Esophagus (tissue), 2 donors: ENCODE measurements around the gene ADORA2B. TPM values are rescaled to one million over a fixed set of nuclear protein-coding genes. Genes with fewer than 3 reads are reported as not detected.

ENCODE experiments used
- H3K27ac ChIP-seq, 2 donors: one replicate each; pipeline ENCODE4 v1.5.1; 2013; ENCODE audit warnings: low read depth in 2 of 2, mild to moderate bottlenecking in 2 of 2, inconsistent platforms in 1 of 2, low read length in 1 of 2, moderate library complexity in 1 of 2
- H3K27me3 ChIP-seq, 2 donors: one replicate each; pipeline ENCODE4 v1.6.1; 2013; ENCODE audit warnings: low read length in 2 of 2, control low read depth in 1 of 2, mild to moderate bottlenecking in 1 of 2; ENCODE audit not compliant: insufficient read depth in 2 of 2, control insufficient read depth in 1 of 2
- H3K36me3 ChIP-seq, 2 donors: one replicate each; pipeline ENCODE4 v1.6.1; 2013; ENCODE audit warnings: low read length in 1 of 2; ENCODE audit not compliant: control insufficient read depth in 2 of 2, insufficient read depth in 2 of 2
- H3K4me1 ChIP-seq, 2 donors: one replicate each; pipeline ENCODE4 v1.6.1; 2013; ENCODE audit warnings: low read length in 1 of 2; ENCODE audit not compliant: control insufficient read depth in 2 of 2, insufficient read depth in 2 of 2
- H3K4me3 ChIP-seq, 2 donors: one replicate each; pipeline ENCODE4 v1.5.1; 2013; ENCODE audit warnings: low read length in 2 of 2, mild to moderate bottlenecking in 2 of 2, low read depth in 1 of 2, moderate library complexity in 1 of 2
- H3K9me3 ChIP-seq, 2 donors: one replicate each; pipeline ENCODE4 v1.6.1; 2013; ENCODE audit warnings: mild to moderate bottlenecking in 2 of 2, low read depth in 1 of 2, low read length in 1 of 2, moderate library complexity in 1 of 2; ENCODE audit not compliant: control insufficient read depth in 2 of 2, insufficient read depth in 1 of 2
- WGBS, 2 donors: extraction: QIAGEN DNeasy Blood & Tissue Kit; methylation state at CpG; one replicate each; pipeline ENCODE4 v1.1.7; 2013; 5-methylcytosine and 5-hydroxymethylcytosine counted together
- polyA plus RNA-seq, 2 donors: library from polyadenylated mRNA; stranded (reverse); fragments of 200-250 nt; gene quantifications; one replicate each; pipeline ENCODE4 v1.2.3, GENCODE V29; 2013
- donor health status: healthy with polysubstance abuse.
- donor health status: Bipolar disorder and iron deficiency.

ADORA2B gene
- polyA plus RNA-seq, 2 donors = 4.4 to 11.6 TPM

DNA sequence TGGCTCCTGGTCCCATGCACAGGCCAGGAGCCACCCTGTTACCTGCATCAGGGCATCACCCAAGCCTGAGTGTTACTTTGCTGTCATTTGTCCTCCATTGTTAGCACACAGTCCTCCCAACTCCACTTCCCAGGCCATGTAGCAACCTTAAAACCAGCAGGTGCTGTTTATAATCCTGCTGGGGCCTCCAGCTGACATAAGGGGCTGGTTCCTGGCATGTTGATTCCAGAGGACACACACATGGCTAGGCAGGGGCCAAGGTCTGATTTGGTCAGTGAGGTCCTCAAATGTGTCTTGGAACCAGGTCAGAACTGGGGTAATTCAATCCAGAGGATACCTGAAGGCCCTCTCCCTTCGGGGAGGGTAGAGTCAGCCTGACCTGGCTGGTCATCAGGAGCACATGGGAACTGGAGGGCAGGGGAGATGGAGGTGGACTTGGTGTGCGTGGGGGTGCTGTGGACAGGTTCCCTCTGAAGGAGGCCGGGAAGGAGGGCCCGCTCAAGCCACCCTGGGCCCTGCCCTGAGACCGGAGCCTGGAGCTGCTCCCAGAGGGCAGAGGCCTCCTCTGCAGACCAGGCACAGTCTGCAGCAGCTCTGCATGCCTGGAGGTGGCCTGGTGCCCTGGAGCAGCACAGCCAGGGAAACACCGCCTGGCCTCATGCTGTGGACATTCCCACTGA is 6.6 kb downstream of the ADORA2B start:
- H3K4me1 ChIP-seq = peaks cover 0 to 26% of the 10 kb centered on the region in 2 donors
- no peaks in the 10 kb centered on the region for H3K9me3 ChIP-seq
- 94 to 96% methylated on average over 6 of the region's 6 CpGs for WGBS, 2 donors
- H3K27me3 ChIP-seq = no peaks in the 10 kb centered on the region
- no peak overlapping the region for H3K4me3 ChIP-seq
- H3K36me3 ChIP-seq = peaks cover 0 to 4% of the 10 kb centered on the region in 2 donors
- H3K27ac ChIP-seq = no peak overlapping the region

DNA sequence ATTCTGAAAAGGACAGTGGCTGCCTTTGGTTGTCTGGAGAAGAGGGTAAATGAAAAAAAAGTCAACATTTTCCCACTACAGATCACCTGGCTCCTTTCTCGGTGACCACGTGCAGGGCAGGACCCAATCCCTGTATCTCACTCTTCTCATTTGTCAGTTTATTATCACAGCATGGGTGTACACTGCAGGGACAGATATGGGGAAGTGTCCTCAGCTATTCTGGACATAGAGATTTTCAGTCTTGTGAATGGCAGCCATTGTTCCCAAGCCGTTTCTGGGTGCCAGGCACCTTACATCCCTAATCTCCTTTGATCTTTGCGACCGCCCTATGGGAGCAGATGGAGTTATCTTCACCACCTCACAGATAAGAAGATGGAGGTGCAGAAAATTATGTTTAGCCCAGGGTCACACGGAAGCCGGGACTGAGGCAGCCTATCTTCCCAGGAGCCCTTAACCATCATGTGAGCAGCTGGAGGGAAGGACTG is 7.2 kb downstream of the ADORA2B start:
- Histone ChIP-seq H3K27me3 (no peaks in the 10 kb centered on the region), H3K4me1 (peaks cover 0 to 28% of the 10 kb centered on the region in 2 donors), H3K27ac (no peak overlapping the region), H3K9me3 (no peaks in the 10 kb centered on the region), H3K4me3 (no peak overlapping the region), H3K36me3 (peaks cover 0 to 4% of the 10 kb centered on the region in 2 donors)
- 66 to 86% methylated on average over 7 of the region's 7 CpGs for WGBS, 2 donors

DNA sequence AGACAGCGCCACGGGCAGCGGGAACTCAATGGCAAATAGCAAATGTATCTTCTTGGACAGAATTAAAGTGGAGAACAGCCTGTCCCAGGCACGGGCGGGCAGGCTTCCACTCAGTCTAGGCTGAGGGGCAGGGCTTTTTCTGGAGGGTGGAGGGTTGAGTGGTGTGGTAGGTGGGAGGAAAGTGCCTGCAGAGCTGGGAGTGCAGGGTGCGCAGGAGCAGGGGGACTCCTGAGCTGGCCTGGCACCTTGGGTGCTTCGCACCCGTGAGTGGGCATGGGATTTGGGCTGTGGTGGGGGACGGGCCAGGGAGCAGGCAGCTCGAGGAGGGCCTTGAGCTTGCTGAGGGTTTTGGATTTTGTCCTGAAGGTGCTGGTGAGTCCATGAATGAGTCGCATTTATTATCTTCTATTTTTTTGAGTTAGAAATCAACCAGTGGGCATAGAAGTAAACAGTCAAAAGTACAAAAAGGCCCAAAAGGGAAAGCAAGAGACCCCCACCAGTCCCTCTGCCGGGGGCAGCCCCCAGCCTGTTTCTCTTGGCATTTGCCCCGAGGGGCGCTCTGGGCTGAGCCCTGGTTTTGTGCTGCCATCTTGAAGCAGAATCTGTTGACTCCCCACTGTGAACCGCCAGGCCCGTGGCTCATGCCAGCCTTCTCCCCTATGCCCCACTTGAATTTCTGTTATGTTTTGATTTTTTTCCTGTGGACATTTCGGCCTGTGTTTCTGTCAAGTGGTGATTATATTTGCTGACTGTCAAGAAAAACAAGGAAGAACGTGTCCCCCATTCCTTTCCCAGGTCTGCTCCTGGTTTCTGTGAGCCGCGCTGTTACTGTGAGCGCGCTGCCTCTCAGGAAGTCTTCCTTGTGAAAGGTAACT is 8.2 kb downstream of the ADORA2B start:
- Histone ChIP-seq H3K4me1 (peaks cover 0 to 24% of the 10 kb centered on the region in 2 donors), H3K27ac (no peak overlapping the region), H3K9me3 (no peaks in the 10 kb centered on the region), H3K4me3 (no peak overlapping the region), H3K36me3 (peaks cover 0 to 6% of the 10 kb centered on the region in 2 donors), H3K27me3 (no peaks in the 10 kb centered on the region)
- WGBS, 2 donors = 80% methylated on average over 22 of the region's 22 CpGs

DNA sequence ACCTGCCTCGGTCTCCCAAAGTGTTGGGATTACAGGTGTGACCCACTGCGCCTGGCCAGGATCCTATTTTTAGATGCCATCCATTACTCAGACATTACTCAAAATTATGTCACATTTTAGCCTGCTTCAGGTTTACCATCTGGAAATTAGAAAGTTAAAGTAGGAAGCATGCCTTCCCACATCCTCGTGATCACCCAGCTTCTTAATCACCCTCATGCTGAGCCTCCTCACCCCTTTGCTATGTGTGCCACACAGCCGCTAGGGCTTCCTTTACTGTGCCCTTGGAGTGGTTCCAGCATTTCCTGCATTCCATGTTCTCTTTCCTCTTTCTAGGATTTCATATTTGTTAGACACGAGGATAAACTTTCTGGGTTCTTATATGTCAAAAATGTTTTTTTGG is 9.3 kb downstream of the ADORA2B start:
- Histone ChIP-seq H3K9me3 (no peaks in the 10 kb centered on the region), H3K4me1 (peaks cover 0 to 20% of the 10 kb centered on the region in 2 donors), H3K27ac (no peak overlapping the region), H3K36me3 (peaks cover 0 to 6% of the 10 kb centered on the region in 2 donors), H3K27me3 (no peaks in the 10 kb centered on the region), H3K4me3 (no peak overlapping the region)
- 56 to 73% methylated on average over 5 of the region's 5 CpGs for WGBS, 2 donors

DNA sequence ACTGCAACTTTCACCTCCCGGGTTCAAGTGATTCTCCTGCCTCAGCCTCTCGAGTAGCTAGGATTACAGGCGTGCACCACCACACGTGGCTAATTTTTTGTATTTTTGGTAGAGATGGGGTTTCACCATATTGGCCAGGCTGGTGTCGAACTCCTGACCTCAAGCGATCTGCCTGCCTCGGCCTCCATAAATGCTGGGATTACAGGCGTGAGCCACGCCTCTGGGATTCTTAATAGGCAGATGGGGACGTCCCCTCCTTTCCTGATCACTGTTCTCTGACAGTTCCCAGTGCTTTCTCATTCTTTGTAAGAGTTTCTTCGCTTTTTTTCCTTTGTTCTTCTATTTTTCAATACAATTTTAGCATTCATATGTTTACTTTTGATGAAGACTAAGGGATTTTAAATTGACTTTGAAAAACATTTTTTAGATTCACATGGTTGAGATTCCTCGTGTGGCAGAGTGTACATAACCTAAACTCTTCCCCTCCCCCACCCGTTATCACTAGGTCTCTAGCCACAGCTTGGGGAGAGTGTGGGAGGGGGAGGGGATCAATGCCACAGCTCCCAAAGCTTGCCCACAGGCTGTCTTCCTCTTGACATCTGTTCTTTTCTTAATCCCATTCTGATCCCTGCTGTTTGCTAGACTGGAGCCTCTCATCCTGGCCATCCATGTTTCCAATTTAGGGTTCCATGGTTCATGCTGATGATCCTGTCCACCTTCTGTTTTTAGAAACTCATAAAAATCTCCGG is 11.0 kb downstream of the ADORA2B start:
- H3K4me3 ChIP-seq = no peak overlapping the region
- no peaks in the 10 kb centered on the region for H3K9me3 ChIP-seq
- no peaks in the 10 kb centered on the region for H3K27me3 ChIP-seq
- H3K27ac ChIP-seq = no peak overlapping the region
- 75 to 79% methylated on average over 14 of the region's 14 CpGs for WGBS, 2 donors
- peaks cover 0 to 2% of the 10 kb centered on the region in 2 donors for H3K36me3 ChIP-seq
- H3K4me1 ChIP-seq = peaks cover 0 to 11% of the 10 kb centered on the region in 2 donors

DNA sequence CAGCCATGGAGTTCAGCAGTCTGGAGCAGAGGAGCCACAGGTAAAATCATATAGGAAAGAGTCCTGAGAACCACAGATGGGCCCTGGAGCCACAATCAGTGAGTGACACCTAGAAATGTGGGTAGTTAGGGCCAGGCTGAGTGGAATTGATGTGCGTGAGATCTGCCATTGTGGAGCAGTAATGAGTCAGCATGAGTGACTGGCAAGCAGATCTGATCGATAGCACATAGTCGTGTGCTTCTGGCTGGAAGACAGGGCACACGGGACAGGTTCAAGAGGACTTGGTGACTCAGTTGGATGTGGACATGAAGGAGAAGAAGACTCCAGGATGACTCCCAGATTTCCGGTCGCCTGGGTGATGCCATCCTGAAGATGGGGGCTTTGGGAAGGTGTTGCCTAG is 12.3 kb downstream of the ADORA2B start:
- H3K4me3 ChIP-seq = no peak overlapping the region
- peaks cover 0 to 6% of the 10 kb centered on the region in 2 donors for H3K4me1 ChIP-seq
- H3K27me3 ChIP-seq = no peaks in the 10 kb centered on the region
- WGBS, 2 donors = 64 to 72% methylated on average over 6 of the region's 6 CpGs
- no peak overlapping the region for H3K27ac ChIP-seq
- peaks cover 0 to 2% of the 10 kb centered on the region in 2 donors for H3K36me3 ChIP-seq
- no peaks in the 10 kb centered on the region for H3K9me3 ChIP-seq

DNA sequence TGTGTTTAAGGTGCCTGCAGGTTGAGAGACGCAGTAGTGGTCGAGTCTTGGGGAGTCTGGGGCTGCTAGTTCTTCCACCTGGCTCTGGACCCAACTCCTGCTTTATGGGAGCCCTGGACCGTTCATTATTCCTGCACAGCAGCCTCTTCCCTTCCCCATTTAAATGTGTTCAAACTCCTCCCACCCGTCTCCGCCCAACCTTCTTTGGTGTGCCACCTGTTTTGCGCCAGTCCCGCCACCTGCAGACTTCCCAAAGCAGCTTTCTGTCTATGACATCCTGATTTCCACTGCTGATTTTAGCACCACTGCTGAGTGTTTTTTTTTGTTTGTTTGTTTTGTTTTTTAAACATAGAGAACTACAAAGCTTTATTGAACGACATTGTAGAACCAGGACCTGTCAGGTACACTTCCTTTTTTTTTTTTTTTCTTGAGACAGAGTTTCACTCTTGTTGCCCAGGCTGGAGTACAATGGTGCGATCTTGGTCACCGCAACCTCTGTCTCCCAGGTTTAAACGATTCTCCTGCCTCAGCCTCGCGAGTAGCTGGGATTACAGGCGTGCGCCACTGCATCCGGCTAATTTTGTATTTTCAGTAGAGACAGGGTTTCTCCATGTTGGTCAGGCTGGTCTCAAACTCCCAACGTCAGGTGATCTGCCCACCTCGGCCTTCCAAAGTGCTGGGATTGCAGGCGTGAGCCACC is 12.8 kb downstream of the ADORA2B start:
- peak overlapping the region in 1 of 2 donors; percentile 80 for H3K27ac ChIP-seq
- no peaks in the 10 kb centered on the region for H3K9me3 ChIP-seq
- peaks cover 0 to 2% of the 10 kb centered on the region in 2 donors for H3K36me3 ChIP-seq
- no peaks in the 10 kb centered on the region for H3K27me3 ChIP-seq
- 87 to 89% methylated on average over 18 of the region's 19 CpGs for WGBS, 2 donors
- H3K4me3 ChIP-seq = no peak overlapping the region
- peaks cover 0 to 6% of the 10 kb centered on the region in 2 donors for H3K4me1 ChIP-seq

DNA sequence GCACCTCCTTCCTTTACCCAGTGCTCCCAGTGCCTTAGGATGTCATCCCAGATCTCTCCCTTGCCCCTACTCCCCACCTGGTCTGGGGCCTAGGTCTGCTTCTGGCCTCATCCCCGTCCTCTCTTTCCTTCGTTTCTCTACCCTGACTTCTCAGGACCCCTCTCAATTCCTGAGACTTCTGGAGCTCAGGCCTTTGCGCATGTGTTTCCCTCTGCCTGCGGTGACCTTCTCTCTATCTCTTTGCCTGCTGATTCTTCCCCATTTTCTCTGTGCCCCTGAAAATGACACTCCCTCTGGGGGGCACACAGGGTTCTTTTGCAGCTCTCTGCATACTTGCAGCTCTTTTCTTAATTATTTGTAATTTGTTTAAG is 13.5 kb downstream of the ADORA2B start:
- peaks cover 0 to 2% of the 10 kb centered on the region in 2 donors for H3K36me3 ChIP-seq
- H3K27ac ChIP-seq = peak overlapping the region; percentile 26 to 80
- H3K4me3 ChIP-seq = no peak overlapping the region
- H3K4me1 ChIP-seq = peaks cover 0 to 6% of the 10 kb centered on the region in 2 donors
- H3K27me3 ChIP-seq = no peaks in the 10 kb centered on the region
- H3K9me3 ChIP-seq = no peaks in the 10 kb centered on the region
- 81 to 91% methylated on average over 4 of the region's 4 CpGs for WGBS, 2 donors

DNA sequence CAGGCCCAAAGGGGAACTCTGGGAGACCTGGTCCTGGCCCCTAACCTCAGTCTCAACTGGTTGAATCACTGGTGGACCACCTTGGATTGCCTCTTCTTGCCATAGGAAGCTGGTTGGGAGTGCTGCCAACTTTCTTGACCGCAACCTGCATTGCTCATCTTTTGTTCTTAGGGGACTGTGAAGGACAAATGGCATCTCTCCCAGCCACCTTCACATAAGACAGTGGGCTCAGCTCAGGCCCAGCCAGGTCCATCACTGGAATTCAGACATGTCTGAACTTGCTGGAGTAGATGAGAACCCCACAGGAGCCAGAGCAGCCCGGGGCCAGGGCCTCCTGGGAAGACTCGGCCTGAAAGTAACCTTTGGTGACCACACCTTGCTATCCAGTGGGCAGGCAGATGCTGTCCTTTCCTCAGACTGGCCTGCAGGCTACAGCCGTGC is 18.8 kb downstream of the ADORA2B start:
- H3K27ac ChIP-seq = peak overlapping the region in 1 of 2 donors; percentile 40
- 53 to 66% methylated on average over 4 of the region's 4 CpGs for WGBS, 2 donors
- peaks cover 0 to 11% of the 10 kb centered on the region in 2 donors for H3K4me1 ChIP-seq
- no peaks in the 10 kb centered on the region for H3K36me3 ChIP-seq
- no peak overlapping the region for H3K4me3 ChIP-seq
- no peaks in the 10 kb centered on the region for H3K27me3 ChIP-seq
- H3K9me3 ChIP-seq = no peaks in the 10 kb centered on the region
